NK-92 (cell line): ENCODE data around the gene AGK.
"Not testable (repeated sequence)": the region's sequence is repeated elsewhere in the genome, so short reads cannot be mapped to it uniquely, and the experiment has no call there.

Source experiments
- DNase-seq: peaks from one replicate; lab custom pipeline; 2025; ENCODE audit not compliant: unreplicated experiment; lab: John Stamatoyannopoulos, UW

Gene AGK

DNA sequence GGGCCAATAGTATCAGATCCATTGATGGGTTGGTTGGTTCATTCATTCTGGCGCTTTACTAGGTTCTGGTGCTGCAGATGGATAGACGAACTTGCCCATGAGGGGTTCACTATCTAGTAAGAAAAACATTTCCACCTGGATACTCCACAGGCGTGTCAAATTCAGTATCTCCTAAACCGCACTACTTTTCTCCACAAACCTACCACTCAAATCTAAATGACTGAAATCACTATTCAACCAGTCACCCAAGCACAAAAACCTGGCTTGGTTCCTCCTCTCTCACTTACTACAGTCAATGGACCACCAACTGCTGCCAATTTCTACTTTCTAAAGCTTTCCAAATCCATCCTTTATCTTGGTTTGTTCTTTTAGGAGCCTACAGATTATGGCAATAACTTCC lies 572 bp downstream of the AGK start:
- DNase-seq = no peak

DNA sequence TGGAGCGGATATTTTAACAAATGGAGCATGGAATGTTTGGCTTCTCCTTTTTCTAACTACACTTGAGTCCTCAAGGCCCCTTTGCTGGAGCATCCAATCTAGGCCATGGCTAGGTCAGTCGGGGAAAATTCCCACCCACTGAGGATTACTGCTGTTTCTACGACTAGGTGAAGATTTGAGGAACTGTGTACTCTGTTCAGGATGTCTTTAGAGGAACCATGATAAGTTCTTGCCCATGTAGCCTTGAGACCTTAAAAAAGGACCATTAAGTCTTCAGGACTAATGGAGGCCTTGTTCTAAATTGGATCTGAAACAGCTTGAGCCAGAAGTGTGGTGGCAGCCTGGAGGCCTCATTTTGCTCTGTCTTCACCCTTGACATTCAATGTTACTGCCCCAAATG lies 6.2 kb downstream of the AGK start:
- no peak for DNase-seq

DNA sequence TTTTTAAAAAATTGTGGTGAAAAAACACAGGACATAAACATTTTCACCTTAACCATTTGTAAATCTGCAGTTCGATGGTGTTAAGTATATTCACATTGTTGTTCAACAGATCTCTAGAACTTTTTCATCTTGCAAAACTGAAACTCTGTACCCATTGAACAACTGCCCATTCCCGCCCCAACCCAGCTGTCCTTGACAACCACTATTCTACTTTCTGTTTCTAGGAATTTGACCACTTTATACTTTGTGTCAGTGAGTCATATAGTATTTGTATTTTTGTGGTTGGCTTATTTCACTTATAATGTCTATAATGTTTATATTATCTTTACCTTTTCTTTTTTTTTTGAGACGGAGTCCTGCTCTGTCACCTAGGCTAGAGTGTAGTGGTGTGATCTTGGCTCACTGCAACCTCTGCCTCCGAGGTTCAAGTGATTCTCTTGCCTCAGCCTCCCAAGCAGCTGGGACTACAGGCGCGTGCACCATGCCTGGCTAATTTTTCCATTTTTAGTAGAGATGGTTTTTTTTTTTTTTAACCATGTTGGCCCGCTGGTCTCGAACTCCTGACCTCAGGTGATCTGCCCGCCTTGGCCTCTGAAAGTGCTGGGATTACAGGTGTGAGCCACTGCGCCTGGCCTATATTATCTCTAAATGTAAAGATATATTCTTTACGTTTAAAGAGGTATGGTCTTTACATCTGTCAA lies 6.8 kb downstream of the AGK start:
- not testable (repeated sequence) for DNase-seq

DNA sequence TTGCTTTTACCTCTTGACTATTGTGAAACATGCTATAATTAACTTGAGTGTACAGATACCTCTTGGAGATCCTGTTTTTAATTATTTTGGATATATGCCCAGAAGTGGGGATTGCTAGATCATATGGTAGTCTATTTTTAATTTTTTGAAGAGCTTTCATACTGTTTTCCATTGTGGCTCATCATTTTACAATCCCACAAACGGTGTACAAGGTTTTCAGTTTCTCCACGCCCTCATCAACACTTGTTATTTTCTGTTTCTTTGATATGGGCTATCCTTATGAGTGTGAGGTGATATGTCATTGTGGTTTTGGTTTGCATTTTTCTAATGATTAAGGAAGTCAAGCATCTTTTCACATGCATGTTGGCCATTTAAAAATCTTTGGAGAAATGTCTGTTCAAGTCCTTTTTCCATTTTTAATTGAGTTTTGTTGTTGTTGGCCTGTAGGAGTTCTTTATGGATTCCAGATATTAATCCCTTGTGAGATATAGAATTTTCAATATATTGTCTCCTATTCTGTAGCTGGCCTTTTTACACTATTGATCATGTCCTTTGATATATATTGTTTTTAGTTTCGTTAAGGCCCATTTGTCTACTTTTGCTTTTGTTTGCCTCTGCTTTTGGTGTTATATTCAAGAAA lies 7.5 kb downstream of the AGK start:
- DNase-seq = no peak

DNA sequence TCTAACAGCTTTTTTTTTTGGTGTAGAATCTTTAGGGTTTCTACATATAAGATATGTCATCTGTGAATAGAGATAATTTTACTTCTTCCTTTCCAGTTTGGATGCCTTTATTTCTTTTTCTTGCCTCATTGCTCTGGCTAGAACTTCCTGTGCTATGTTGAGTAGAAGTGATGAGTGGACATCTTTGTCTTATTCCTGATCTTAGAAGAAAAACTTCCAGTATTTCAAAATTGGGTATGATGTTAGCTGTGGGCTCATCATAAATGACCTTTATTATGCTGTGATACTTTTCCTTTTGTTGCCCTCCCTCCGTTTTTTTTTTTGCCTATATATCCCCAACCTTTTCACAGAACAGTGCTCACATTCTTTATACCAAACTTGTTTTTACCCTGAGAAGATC lies 8.8 kb downstream of the AGK start:
- no peak for DNase-seq

DNA sequence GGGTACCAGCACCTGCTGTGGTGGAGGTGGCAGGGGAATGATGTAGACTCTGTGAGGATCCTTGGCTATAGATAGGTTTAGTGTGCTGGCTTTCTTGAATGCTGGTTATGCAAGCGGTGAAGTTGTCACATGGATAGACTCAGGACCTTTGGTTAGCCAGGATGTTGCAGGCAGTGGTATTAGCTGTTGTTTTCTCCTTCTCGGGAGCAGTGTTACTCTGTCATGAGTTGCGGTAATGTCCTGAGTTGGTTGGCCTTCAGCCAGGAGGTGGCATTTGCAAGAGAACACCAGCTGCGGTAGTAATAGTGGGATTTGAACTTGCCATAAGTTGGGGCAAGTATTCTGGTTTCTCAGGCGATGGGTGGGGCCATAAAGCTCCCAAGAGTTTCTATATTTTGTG lies 10.8 kb downstream of the AGK start:
- DNase-seq = no peak

DNA sequence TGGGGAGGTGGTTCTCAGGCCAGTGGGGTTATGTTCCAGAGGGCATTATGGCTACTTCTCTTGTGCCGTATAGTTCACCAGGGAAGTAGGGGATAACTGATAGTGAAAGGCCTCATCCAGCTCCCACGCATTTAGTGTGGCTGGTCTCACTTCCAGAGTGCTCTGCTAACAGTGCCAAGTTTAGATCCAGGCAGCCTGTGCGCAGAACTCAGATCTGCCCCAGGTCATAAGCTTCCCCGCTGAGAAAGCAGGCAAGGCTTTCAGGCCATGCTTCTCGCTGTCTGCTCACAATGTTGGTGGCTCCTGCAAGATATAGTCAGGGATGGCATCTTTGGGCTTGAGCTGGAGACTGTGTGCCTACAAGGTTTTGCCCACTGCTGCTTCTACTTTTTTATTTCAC lies 11.3 kb downstream of the AGK start:
- DNase-seq = no peak

DNA sequence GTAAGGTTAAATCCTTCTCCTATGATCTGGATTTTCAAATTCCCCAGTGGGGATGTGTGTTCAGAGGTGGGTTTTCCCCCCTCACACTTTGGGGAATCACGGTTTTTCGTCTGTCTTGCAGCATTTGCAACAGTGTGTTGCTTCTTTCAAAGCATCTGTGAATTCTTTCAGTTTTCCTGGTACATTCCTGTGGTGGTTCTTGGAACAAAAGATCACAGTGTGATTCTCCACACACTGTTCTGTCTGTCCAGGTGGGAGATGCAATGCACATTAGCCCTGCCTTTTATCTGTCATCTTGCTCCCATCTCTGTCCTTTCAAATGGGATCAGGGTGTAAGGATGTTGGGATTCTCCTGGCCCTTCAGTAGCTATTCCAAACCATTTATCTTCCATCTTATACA lies 11.8 kb downstream of the AGK start:
- no peak for DNase-seq

DNA sequence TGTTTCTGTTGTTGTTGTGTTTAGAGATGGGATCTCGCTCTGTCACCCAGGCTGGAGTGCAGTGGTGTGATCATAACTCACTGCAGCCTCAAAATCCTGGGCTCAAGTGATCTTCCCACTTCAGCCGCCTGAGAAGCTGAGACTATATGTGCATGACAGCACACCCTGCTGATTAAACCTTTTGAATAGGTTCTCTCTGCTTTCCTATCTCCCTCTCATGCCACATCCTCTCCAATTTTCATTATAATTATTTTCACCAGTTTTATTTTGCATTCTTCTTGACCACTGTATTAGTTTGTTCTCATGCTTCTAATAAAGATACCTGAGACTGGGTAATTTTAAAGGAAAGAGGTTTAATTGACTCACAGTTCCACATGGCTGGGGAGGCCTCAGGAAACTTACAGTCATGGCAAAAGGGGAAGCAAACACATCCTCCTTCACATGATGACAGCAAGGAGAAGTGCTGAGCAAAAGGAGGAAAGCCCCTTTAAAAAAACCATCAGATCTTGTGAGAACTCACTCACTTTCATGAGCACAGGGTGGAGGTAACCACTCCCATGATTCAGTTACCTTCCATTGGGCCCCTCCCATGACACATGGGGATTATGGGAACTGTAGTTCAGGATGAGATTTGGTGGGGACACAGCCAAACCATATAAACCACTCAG lies 12.9 kb downstream of the AGK start:
- DNase-seq = no peak

DNA sequence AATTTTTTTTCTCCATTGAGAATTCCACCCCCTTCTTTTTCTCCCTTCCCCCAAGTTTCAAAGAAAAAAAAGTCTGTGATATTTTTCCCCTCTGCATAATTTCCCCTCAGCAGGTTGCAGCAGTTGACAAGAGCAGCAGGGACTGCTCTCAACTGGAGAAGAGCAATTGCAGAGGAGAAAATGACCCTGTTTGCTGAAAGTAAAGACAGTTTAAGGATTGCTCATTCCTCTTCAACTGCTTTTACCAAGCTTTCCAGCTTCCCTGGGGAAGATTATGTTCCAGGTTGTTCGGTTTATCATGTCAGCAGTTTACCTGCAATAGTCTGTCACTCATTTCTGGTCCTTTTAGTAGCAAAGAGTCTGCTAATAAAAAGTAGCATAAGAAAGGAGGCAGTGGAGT lies 16.2 kb downstream of the AGK start:
- no peak for DNase-seq

DNA sequence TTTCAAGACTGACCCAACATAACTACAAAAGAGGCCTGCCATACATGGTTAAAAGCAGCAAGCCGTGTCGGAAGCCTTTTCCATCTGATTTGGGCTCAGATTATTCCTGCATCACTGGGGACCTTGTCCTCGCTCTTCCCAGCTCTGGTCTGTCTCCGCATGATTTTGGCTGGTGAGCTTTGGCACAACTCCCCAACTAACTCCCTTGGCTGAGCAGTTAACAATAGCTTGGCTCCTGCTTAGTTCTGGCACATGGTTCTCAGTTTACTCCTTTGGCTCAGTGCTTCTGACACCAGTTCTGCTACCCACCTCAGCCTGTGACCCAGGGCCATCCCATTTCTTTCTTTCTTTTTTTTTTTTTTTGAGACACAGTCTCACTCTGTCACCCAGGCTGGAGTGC lies 17.0 kb downstream of the AGK start:
- no peak for DNase-seq

DNA sequence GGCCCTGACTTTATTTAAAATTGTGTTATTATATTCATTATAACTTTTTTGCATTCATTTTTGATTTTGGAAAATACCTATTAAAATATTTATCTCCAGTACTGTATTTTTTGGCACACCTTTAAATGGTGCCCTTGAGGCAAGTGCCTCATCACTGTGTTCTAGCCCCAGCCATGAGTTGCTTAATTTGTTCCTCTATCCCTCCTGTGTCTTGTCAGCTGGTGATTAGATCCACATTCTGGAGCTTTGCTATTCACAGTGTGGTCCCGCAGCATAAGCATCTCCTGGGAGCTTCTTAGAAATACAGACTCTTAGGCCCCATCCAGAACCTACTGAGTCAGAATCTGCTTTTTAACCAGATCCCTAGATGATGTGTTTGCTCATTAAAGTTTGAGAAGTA lies 19.8 kb downstream of the AGK start:
- DNase-seq = no peak

DNA sequence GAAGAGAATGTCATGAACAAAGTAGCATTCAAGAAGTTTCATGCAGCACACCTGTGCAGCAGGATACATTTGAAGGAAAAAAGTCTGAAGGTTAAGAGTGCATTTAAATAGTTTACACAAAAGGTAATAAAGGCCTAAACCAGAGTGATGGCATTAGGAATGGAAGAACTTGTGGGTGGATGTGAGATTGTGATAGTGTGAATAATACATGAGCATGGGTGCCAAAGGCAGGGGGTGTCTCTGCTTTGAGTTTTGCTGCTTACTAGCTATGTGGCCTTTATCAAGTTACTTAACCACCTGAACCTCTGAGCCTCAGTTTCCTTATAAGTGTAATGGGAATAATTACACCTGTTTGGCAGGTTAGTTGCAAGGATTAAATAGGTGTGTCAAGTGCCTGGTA lies 21.0 kb downstream of the AGK start:
- DNase-seq = no peak

DNA sequence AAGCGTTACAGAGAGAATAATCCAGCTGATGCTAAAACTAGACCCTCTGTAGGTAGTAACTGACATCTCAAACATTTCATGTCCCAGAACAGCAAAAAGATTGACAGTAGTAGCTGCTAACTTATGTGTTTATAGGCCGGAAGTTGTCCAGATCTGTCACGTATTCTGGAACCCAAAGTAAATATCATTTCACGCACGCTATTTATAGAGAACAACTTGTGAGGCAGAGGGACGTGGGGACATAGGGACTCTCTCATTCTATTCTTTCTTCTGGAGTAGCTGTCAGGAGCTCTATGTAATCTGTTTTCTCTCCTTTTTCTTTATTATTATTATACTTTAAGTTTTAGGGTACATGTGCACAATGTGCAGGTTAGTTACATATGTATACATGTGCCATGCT lies 22.3 kb downstream of the AGK start:
- DNase-seq = no peak

DNA sequence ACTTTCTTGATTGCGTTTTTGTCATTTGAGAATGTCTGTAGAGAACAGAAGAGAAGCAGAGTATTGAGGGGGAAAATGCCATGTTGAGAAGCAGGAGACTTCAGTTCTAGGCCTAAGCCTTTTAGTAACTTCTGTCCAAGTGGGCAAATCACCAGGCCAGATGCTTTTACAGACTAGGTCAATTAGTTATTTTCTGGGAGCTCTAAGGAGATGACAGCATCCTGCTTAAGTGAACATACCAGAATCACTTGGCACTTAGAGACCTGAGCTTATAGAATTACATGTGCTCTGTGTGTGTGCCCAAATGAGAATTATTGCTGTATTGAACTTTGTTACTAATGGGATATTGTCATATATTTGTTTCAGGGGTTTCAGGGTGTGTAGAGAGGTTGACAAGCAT lies 24.0 kb downstream of the AGK start:
- no peak for DNase-seq

DNA sequence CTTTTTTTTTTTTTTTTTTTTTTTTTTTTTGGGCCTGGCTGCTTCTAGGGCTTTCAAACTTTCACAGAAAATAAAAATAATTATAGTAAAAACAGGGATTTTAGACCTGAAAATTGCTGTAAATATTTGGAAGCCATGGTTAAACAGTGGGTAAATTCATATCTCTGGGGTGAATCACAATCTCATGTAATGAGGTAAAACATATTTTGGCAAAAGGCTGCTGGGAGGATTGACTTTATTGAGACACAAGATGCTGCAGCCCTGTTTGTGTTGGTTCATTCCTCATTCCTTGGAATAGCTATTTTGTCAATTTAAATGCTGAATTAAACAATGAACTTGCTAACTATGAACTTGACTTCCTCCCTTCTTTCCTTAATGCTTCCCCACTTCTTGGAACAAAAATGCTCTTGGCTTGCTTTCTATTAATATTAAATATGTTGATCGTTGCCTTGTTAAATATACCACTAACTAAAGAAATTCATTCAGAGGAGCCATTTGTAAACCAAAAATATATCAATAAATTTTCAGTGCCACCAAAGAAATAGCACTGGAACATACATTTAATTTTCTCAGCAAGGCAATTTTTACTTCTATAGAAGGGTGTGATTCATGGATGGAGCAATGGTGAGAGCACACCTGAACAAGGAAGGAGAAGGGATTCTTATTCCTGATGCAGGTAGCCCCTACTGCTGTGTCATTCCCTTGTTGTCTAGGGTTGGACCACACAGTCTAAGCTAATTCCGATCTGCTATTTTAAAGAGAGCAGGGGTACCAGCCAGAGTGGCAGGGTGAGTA lies 24.6 kb downstream of the AGK start:
- DNase-seq = no peak

DNA sequence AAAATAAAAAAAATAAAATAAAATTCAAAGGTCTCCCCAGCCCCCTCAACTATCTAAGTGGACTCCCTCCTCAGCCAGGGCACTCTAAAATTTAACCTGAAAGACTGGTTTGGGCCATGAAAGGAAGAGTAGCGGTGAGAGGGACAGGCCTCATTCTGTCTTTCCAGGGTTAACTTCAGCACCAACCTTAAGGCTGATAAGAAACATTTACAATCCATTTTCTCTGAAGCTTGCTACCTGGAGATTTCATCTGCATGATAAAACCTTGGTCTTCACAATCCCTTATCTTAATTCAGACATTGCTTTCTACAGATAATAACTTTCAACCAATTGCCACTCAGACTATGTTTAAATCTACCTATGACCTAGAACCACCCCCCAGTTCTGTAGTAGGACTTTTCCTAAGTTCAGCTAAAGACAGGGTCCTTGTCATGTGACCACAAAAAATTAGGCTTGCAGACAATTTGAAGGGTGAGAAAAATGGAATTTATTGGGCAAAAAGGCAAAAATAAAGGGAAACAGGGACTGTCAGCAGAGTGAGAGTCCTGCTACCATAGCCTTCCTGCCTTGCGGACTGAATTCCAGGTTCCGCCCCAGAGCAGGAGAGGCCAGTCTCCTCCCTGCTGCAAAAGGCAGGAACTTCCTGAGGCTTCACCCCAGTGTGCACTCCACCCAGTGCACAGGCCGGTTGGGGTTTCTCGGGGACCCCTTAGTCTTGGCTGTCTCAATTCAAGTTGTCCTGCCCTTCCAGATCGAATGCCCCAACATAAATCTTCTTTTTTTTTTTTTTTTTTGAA lies 26.0 kb downstream of the AGK start:
- no peak for DNase-seq

DNA sequence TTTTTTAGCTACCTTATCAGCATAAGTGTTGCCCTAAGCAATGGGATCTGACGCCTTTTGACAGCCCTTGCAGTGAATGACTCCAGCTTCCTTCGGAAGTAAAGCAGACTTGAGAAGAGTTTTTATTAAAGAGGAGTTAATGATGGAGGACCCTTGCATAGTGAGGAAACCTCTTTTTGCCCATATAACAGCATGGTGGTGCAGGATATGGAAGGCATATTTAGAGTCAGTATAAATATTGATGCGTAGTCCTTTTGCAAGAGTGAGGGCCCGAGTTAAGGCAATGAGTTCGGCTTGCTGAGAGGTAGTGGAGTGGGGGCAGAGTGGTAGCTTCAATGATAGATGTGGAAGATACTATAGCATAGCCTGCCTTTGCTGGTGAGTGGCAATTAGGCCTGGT lies 28.7 kb downstream of the AGK start:
- DNase-seq = not testable (repeated sequence)

DNA sequence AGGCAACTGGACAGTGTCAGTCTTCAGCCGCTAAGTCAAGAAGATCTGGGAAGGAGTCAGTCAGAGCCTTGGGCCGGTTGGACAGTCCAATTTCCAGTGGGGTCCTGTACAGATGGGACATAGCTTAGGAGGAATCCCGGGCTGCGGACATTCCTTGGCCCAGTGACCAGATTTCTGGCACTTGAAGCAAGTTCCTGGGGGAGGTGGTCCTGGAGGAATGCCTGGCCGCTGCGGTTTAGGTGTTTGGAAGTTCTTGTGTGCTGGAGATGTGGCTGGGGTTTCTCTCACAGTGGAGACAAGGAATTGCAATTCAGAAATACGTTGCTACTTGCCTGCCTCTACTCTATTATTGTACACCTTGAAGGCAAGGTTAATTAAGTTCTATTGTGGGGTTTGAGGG lies 30.9 kb downstream of the AGK start:
- DNase-seq = not testable (repeated sequence)

DNA sequence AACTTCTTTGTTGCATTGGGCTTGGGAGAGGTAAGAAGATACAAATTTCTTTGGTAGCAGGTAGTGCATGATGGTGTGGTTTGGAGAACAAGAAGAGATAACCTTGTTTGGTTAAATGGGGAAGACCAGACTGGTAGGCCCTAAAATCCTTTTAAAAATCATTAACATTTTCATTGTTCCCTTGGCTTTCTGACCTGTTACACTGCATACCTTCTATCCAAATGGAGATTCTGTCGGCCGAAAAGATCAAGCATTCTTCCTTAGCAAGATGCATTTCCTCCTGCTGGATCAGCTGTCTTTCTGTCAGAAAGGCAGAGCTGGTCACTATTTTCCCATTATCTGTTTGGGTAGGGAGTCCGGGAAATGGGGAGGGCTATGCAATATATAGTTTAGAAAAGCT lies 33.7 kb downstream of the AGK start:
- DNase-seq = no peak
